Neural progenitor cell (in vitro differentiated cells): ENCODE data around the gene RITA1. TPM values are rescaled to one million over a fixed set of nuclear protein-coding genes. Genes with fewer than 3 reads are reported as not detected.
A peak's percentile ranks its signal among the peaks of the same experiment; 100 is the strongest.

ENCODE experiments used
- DNase-seq: peaks from one replicate; pipeline ENCODE4 v3.0.0-alpha.2; 2016; ENCODE audit warnings: low spot score
- H2AFZ ChIP-seq: fragments of 200-600 bp; sonication (generic); replicated peaks from 2 replicates; pipeline ENCODE4 v1.6.1; 2016; ENCODE audit warnings: antibody characterized with exemption
- H3F3A ChIP-seq: fragments of 200-600 bp; sonication (generic); 2 replicates; pipeline ENCODE4 v1.6.1; 2016; ENCODE audit warnings: antibody characterized with exemption, low read depth
- H3K27ac ChIP-seq: fragments of 200-600 bp; sonication (generic); 2 replicates; pipeline ENCODE4 v1.5.1; 2016; ENCODE audit warnings: mild to moderate bottlenecking
- H3K27me3 ChIP-seq: fragments of 200-600 bp; sonication (generic); 2 replicates; pipeline ENCODE4 v1.6.1; 2016; ENCODE audit warnings: mild to moderate bottlenecking, moderate library complexity
- H3K36me3 ChIP-seq: fragments of 200-600 bp; sonication (generic); 2 replicates; pipeline ENCODE4 v1.5.1; 2016
- H3K4me1 ChIP-seq: fragments of 200-600 bp; sonication (generic); 2 replicates; pipeline ENCODE4 v1.6.1; 2016; ENCODE audit warnings: mixed run types
- H3K4me2 ChIP-seq: fragments of 200-600 bp; sonication (generic); 2 replicates; pipeline ENCODE4 v1.6.1; 2016
- H3K4me3 ChIP-seq: fragments of 200-600 bp; sonication (generic); 2 replicates; pipeline ENCODE4 v1.5.1; 2016
- H3K79me2 ChIP-seq: fragments of 200-600 bp; sonication (generic); 2 replicates; pipeline ENCODE4 v1.6.1; 2016; ENCODE audit warnings: low read depth
- H3K9ac ChIP-seq: fragments of 200-600 bp; sonication (generic); 2 replicates; pipeline ENCODE4 v1.6.1; 2016
- H3K9me3 ChIP-seq: fragments of 200-600 bp; sonication (generic); 2 replicates; pipeline ENCODE4 v1.5.1; 2016; ENCODE audit warnings: low read depth
- H4K20me1 ChIP-seq: fragments of 200-600 bp; sonication (generic); 2 replicates; pipeline ENCODE4 v1.6.1; 2016; ENCODE audit warnings: low read depth
- H3K27ac Mint-ChIP-seq: 3 replicates; pipeline ENCODE4 v1.8.0; 2021; ENCODE audit warnings: mixed read lengths
- H3K27me3 Mint-ChIP-seq: 2 replicates; pipeline ENCODE4 v1.8.0; 2022; ENCODE audit warnings: low read depth, mild to moderate bottlenecking, inconsistent platforms, moderate library complexity, mixed read lengths; ENCODE audit not compliant: insufficient read depth
- H3K36me3 Mint-ChIP-seq: 3 replicates; pipeline ENCODE4 v1.8.0; 2021; ENCODE audit warnings: mixed read lengths
- H3K4me1 Mint-ChIP-seq: 3 replicates; pipeline ENCODE4 v1.8.0; 2021; ENCODE audit warnings: mixed read lengths
- H3K4me3 Mint-ChIP-seq: 3 replicates; pipeline ENCODE4 v1.8.0; 2021; ENCODE audit warnings: mild to moderate bottlenecking, moderate library complexity, mixed read lengths
- H3K9me3 Mint-ChIP-seq: 3 replicates; pipeline ENCODE4 v1.8.0; 2020; ENCODE audit warnings: mixed read lengths
- EZH2 ChIP-seq: fragments of 200-600 bp; sonication (generic); IDR thresholded peaks from 2 replicates; pipeline ENCODE4 v1.6.1; 2017; ENCODE audit warnings: antibody characterized with exemption, mild to moderate bottlenecking, moderate library complexity
- EZH2phosphoT487 ChIP-seq: fragments of 200-600 bp; sonication (generic); IDR thresholded peaks from 2 replicates; pipeline ENCODE4 v1.6.1; 2017; ENCODE audit warnings: antibody characterized with exemption
- total RNA-seq: library from RNA; depleted of rRNA; stranded (reverse); fragments of >200 nt; gene quantifications from 2 replicates; pipeline ENCODE4 v1.2.3, GENCODE V29; 2015; ENCODE audit warnings: low replicate concordance
- TF ChIP-seq, protein P1 (sequence below): fragments of 200-600 bp; sonication (generic); IDR thresholded peaks from 2 replicates; pipeline ENCODE4 v1.5.1; 2017; ENCODE audit warnings: antibody characterized with exemption, mild to moderate bottlenecking

The RITA1 gene
- total RNA-seq, 1 donor from 2014 or later = 13.7 TPM

- Histone ChIP-seq H4K20me1 (peaks cover 17% of the 10 kb centered on the region), H3K27me3 (no peaks in the 10 kb centered on the region), H3K4me1 (peaks cover 13% of the 10 kb centered on the region), H3K4me2 (no peak overlapping the region), H3K27ac (no peak overlapping the region), H3K4me3 (no peak overlapping the region), H3K9ac (no peak overlapping the region), H2AFZ (no peak overlapping the region), H3K36me3 (no peaks in the 10 kb centered on the region), H3F3A (peaks cover 4% of the 10 kb centered on the region), H3K9me3 (no peaks in the 10 kb centered on the region), H3K79me2 (no peaks in the 10 kb centered on the region)
- Mint-ChIP-seq H3K27ac (no peak overlapping the region), H3K4me1 (peaks cover 63% of the 10 kb centered on the region), H3K36me3 (peaks cover 19% of the 10 kb centered on the region), H3K4me3 (no peak overlapping the region), H3K9me3 (peaks cover 2% of the 10 kb centered on the region), H3K27me3 (peaks cover 19% of the 10 kb centered on the region)
- DNase-seq = no peak
- no peak for TF ChIP-seq EZH2
- no peak for TF ChIP-seq EZH2phosphoT487
- TF ChIP-seq, protein P1, sequence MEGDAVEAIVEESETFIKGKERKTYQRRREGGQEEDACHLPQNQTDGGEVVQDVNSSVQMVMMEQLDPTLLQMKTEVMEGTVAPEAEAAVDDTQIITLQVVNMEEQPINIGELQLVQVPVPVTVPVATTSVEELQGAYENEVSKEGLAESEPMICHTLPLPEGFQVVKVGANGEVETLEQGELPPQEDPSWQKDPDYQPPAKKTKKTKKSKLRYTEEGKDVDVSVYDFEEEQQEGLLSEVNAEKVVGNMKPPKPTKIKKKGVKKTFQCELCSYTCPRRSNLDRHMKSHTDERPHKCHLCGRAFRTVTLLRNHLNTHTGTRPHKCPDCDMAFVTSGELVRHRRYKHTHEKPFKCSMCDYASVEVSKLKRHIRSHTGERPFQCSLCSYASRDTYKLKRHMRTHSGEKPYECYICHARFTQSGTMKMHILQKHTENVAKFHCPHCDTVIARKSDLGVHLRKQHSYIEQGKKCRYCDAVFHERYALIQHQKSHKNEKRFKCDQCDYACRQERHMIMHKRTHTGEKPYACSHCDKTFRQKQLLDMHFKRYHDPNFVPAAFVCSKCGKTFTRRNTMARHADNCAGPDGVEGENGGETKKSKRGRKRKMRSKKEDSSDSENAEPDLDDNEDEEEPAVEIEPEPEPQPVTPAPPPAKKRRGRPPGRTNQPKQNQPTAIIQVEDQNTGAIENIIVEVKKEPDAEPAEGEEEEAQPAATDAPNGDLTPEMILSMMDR = no peak
These were observed 45.1 kb downstream of the RITA1 start for GRCh38 chr12:113230315-113231234.

DNA sequence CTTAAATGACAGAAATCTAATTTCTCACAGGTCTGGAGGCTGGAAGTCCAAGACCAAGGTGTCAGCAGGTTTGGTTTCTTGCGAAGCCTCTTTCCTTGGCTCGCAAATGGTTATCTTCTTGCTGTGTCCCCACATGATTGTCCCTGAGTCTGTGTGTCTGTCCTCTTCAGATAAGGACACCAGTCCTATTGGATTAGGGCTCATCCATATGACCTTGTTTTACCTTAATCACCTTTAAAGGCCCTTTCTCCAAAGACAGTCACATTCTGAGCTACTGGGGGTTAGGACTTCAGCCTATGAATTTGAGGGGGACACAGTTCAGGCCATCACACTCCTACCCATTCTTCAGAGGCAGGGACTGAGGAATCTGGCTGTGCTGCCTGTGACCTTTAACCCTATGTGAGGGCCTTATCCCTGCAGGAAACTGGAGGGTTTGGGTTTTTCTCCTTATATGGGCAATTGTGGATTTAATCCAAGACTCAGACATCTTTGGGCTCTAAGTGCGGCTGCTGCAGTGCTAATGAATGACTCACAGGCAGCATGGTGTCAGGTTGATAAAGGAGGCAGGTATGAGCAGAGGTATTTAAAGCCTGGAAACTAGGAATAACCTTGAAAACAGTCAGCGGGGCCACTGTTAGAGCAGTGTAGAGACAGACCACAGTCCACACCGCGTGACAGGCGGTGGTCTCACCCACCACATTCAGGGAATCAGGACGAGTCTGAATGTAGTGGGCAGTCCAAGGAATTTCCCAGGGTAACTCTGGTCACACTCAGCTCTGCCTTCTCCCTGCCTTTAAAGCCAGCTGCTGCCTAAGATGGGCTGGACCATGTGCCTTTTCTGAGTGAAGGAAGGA lies 45.9 kb downstream of the RITA1 start:
- Histone ChIP-seq H3K4me3 (no peak overlapping the region), H3K27ac (no peak overlapping the region), H3F3A (peaks cover 4% of the 10 kb centered on the region), H3K36me3 (no peaks in the 10 kb centered on the region), H3K9me3 (no peaks in the 10 kb centered on the region), H3K79me2 (no peaks in the 10 kb centered on the region), H3K27me3 (no peaks in the 10 kb centered on the region), H2AFZ (no peak overlapping the region), H3K9ac (no peak overlapping the region), H3K4me2 (no peak overlapping the region), H3K4me1 (peaks cover 13% of the 10 kb centered on the region), H4K20me1 (peaks cover 17% of the 10 kb centered on the region)
- peaks cover 19% of the 10 kb centered on the region for H3K27me3 Mint-ChIP-seq
- DNase-seq = no peak
- peaks cover 70% of the 10 kb centered on the region for H3K4me1 Mint-ChIP-seq
- peak overlapping the region; percentile 34 for H3K27ac Mint-ChIP-seq
- H3K9me3 Mint-ChIP-seq = peaks cover 2% of the 10 kb centered on the region
- TF ChIP-seq, protein P1 = no peak
- no peak for TF ChIP-seq EZH2phosphoT487
- no peak for TF ChIP-seq EZH2
- H3K4me3 Mint-ChIP-seq = no peak overlapping the region
- H3K36me3 Mint-ChIP-seq = peaks cover 19% of the 10 kb centered on the region

GRCh38 chr12:113232089-113232839 lies 46.7 kb downstream of the RITA1 start:
- H3K4me1 Mint-ChIP-seq = peaks cover 73% of the 10 kb centered on the region
- DNase-seq = no peak
- no peaks in the 10 kb centered on the region for H3K9me3 ChIP-seq
- no peaks in the 10 kb centered on the region for H3K79me2 ChIP-seq
- H3K4me3 ChIP-seq = no peak overlapping the region
- no peaks in the 10 kb centered on the region for H3K27me3 ChIP-seq
- H3K4me2 ChIP-seq = peak overlapping the region; percentile 57
- H3K36me3 Mint-ChIP-seq = peaks cover 19% of the 10 kb centered on the region
- H3K4me3 Mint-ChIP-seq = no peak overlapping the region
- H3K27ac ChIP-seq = no peak overlapping the region
- H3K27ac Mint-ChIP-seq = no peak overlapping the region
- H3K36me3 ChIP-seq = no peaks in the 10 kb centered on the region
- peaks cover 2% of the 10 kb centered on the region for H3K9me3 Mint-ChIP-seq
- H3K4me1 ChIP-seq = peaks cover 13% of the 10 kb centered on the region
- H4K20me1 ChIP-seq = peaks cover 17% of the 10 kb centered on the region
- TF ChIP-seq, protein P1 = no peak
- TF ChIP-seq EZH2 (no peak), EZH2phosphoT487 (no peak)
- H2AFZ ChIP-seq = no peak overlapping the region
- H3K9ac ChIP-seq = no peak overlapping the region
- peaks cover 4% of the 10 kb centered on the region for H3F3A ChIP-seq
- H3K27me3 Mint-ChIP-seq = peaks cover 19% of the 10 kb centered on the region
